Mucosa of stomach (tissue), 1 donor: ENCODE data around the gene ACOT7.

ENCODE experiments used
- H3K27me3 ChIP-seq: one replicate; pipeline ENCODE4 v1.7.0; 2013; ENCODE audit warnings: mild to moderate bottlenecking, low read length; ENCODE audit not compliant: control insufficient read depth, insufficient read depth
- H3K36me3 ChIP-seq: one replicate; pipeline ENCODE4 v1.7.0; 2013; ENCODE audit warnings: low read length; ENCODE audit not compliant: control insufficient read depth, insufficient read depth
- H3K4me1 ChIP-seq: one replicate; pipeline ENCODE4 v1.7.0; 2013; ENCODE audit warnings: mild to moderate bottlenecking, low read length; ENCODE audit not compliant: control insufficient read depth, insufficient read depth
- H3K4me3 ChIP-seq: one replicate; pipeline ENCODE4 v1.7.0; 2013; ENCODE audit warnings: low read length
- H3K9ac ChIP-seq: one replicate; pipeline ENCODE4 v1.7.0; 2013; ENCODE audit warnings: mild to moderate bottlenecking, low read length, moderate library complexity
- H3K9me3 ChIP-seq: one replicate; pipeline ENCODE4 v1.7.0; 2013; ENCODE audit warnings: mild to moderate bottlenecking, low read length, moderate library complexity; ENCODE audit not compliant: control insufficient read depth
- donor health status: Pancreatic carcinoma.

The ACOT7 gene

DNA sequence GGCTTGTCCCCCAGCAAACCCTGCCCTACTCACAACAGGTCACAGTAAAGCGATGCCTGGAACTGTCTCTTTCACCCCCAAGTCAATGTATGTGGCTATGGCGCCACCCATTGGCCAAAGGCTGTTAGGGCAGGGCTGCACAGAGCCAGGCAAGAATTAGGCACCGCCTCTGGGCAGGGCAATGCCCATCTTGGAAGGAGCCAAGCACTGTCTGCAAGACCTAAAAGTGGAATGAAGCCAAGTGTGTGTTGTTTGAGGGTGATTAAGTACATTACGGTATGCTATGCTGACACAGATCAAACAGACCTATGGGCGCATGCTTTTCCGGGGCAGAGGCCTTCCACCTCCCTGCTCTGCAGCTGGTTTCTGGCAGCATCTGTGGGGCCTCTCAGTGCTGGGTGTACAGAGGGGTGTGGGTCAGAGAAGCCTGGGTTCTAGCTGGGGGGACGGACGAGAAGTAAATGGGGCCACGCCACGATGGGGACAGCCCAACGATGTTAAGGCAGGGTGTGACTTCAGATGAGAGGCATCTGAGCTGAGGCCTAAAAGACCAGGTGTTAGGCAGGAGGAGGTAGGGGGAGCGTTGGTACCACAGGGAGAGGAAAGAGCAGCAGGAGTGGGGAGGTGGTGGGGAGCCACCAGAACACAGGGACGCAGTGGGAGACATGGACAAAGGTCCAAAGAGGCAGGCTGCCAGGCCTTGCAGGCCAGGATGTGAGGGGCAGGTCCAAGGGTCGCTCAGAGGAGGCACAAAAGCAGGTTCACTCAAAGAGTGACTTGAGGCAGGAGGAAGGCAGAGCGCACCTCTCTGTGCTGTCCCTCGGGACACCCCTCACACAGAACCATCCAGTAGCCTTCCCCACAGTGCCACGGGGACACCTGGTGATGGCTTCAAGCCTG lies 49.8 kb downstream of the ACOT7 start:
- Histone ChIP-seq H3K27me3 (no peaks in the 10 kb centered on the region), H3K36me3 (no peaks in the 10 kb centered on the region), H3K4me1 (peaks cover 19% of the 10 kb centered on the region), H3K4me3 (no peak overlapping the region), H3K9ac (no peak overlapping the region), H3K9me3 (no peaks in the 10 kb centered on the region)

DNA sequence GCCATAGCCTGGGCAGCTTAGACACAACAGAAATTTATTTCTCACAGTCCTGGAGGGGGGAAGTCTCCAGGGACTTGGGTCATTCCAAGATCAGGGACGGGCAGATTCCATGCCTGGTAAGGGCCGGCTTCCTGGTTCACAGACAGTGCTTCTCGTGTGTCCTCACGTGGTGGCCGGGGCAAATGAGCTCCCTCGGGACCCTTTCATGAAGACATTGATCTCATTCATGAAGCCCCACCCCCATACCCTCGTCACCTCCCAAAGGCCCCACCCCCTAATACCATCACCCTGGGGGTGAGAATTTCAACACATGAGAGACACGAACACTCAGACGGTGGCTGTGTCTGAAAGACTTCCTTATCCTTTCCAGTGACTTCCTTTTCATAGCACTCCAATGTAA lies 51.5 kb downstream of the ACOT7 start:
- Histone ChIP-seq H3K4me3 (no peak overlapping the region), H3K9me3 (no peaks in the 10 kb centered on the region), H3K27me3 (no peaks in the 10 kb centered on the region), H3K36me3 (no peaks in the 10 kb centered on the region), H3K4me1 (peaks cover 8% of the 10 kb centered on the region), H3K9ac (no peak overlapping the region)

DNA sequence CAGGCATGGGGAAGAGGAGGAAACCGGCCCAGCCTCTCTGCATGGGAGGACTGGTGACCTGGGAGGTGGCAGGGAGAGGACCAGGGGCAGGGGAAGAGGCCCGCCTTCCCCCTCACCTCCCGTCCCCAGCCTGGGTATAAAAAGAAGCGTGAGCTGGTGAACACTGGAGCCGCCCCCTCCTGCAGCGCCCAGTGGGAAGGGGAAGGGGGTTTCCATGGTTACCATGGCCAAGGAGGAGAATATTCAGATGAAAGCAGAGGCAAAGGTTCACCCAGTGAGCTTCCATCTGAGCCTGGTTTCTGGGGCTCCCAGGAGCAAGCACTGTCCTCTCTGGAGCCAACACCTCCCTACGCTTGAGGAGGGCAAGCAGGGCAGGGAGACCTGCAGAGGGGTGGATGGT lies 54.9 kb downstream of the ACOT7 start:
- H3K9me3 ChIP-seq = no peaks in the 10 kb centered on the region
- no peak overlapping the region for H3K4me3 ChIP-seq
- no peaks in the 10 kb centered on the region for H3K27me3 ChIP-seq
- no peak overlapping the region for H3K9ac ChIP-seq
- no peaks in the 10 kb centered on the region for H3K36me3 ChIP-seq
- H3K4me1 ChIP-seq = peaks cover 2% of the 10 kb centered on the region

DNA sequence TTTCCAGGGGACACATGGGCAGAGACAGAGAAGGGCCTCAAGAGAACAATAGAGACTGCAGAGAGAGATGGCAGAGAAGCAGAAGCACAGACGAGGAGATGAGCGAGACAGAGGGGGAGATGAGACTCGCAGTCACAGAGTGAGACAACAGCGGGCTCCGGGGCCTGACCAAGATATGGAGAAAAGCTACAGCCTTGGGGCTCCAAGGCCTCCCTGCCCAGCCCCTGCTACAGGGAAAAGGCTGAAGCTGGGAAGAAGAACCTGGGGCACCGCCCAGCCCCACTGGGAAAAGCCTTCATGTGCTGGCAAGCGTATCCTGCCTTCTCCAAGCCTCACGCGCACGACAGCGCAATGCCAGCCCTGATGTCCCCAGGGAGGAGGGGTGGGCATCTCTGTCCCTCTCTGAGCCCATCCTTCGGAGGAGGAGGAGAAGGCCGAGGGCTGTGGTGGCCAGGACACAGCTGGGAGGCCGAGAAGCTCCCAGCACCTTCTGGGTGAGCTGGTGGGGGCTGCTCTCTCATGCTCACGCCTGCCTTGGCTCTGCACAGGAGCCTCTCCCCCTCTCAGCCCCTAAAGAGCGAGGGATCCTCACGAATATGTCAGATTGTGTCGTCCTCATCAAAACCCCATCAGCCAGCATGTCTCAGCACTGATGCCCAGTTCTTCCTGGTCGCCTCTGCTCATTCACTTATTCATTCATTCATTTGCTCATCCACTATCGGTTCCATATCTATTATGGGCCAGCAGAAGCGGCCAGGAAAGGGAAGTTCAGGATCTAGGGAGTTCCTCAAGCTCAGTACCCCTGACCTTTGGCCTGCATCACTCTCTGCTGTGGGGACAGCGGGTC lies 56.6 kb downstream of the ACOT7 start:
- no peak overlapping the region for H3K4me3 ChIP-seq
- no peaks in the 10 kb centered on the region for H3K9me3 ChIP-seq
- no peaks in the 10 kb centered on the region for H3K27me3 ChIP-seq
- H3K36me3 ChIP-seq = no peaks in the 10 kb centered on the region
- no peak overlapping the region for H3K9ac ChIP-seq
- H3K4me1 ChIP-seq = no peaks in the 10 kb centered on the region

DNA sequence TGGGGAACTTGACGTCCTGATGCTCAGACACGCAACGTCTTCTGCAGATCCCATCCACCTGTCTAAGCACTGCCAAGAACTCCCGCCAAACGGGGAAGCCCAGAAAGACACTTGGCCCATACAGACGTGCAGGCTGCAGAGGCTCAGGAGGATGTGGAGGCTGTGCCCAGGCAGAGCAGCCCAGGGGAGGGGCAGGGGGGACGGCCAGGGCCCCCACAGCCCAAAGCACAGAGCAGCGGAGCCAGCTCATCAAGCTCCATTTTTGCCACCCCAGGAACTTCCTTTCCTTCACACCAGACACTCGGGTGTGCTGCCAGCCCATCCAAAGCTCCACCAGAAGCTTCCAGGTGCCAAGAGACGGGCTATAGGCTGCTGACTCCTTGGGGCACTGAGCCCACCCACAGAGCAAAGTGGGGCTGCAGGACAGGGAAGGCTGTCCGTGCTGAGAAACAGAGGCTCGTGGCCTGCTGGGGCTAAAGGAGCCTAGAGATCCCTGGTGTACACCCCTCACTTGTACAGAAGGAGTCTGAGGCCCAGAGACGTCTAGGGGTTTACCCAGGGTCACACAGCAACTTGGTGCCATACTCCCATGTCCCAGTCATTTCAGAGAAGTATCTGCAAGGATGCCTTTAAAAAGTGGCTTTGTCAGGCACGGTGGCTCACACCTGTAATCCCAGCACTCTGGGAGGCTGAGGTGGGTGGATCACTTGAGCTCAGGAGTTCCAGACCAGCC lies 59.1 kb downstream of the ACOT7 start:
- Histone ChIP-seq H3K36me3 (no peaks in the 10 kb centered on the region), H3K9me3 (no peaks in the 10 kb centered on the region), H3K4me3 (no peak overlapping the region)

DNA sequence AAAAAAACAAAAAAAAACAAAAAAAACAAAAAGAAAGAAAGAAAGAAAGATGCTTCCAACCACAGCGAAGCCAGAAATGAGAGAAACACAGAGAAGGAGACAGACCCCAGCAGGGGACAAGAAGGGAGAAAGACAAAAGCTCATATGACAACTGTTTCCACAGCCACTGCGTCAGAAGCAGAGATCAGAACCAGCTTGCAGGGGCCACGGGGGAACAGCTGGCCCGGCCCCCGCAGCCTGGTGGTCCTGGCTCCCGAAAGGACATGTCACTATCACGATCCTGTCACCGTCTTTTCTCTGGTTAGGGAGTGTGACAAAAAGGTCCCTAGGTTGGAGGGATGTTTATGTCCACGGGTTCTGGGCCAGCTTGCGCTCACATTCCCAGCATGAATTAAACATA lies 60.7 kb downstream of the ACOT7 start:
- Histone ChIP-seq H3K36me3 (no peaks in the 10 kb centered on the region), H3K4me3 (no peak overlapping the region), H3K9me3 (no peaks in the 10 kb centered on the region), H3K9ac (no peak overlapping the region), H3K27me3 (no peaks in the 10 kb centered on the region), H3K4me1 (peaks cover 22% of the 10 kb centered on the region)

More for the DNA sequence above, 59.1 kb downstream of the ACOT7 start:
- no peak overlapping the region for H3K9ac ChIP-seq
- H3K4me1 ChIP-seq = peaks cover 14% of the 10 kb centered on the region
- no peaks in the 10 kb centered on the region for H3K27me3 ChIP-seq

DNA sequence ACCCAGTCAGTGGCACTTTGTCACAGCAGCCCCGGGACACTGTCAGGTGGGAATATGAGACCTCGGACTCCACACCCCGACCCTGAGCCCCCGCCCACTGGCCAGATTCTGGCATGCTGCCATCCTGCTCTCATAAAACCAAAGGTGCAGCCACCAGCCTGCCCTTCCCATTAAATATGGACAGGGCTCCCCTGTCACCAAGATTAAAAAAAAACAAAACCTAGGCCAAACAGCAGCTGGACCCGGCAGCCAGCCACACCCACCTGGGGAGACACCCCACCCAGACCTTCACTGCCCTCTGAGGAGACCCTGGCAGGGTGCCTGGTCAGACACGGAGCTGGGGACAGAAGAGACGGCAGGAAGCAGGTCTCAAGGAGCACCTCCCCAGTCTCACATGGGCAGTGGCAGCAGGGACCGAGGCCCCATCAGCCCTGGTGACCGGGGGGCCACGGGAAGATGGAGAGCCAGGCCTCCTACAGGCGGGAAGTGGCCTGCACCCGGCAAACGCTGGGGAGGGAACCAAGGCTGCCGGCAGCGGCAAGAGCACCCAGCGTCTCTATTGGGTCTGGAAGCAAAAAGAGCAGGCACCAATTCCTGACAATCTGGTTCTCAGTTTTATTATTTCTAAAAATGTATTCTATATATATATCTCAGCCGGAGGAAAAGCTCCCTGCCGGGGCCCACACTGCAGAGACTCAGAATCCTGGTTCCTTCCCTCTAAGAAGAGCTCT lies 61.9 kb downstream of the ACOT7 start:
- no peak overlapping the region for H3K9ac ChIP-seq
- no peak overlapping the region for H3K4me3 ChIP-seq
- H3K4me1 ChIP-seq = peaks cover 22% of the 10 kb centered on the region
- no peaks in the 10 kb centered on the region for H3K36me3 ChIP-seq
- H3K9me3 ChIP-seq = no peaks in the 10 kb centered on the region
- H3K27me3 ChIP-seq = no peaks in the 10 kb centered on the region

DNA sequence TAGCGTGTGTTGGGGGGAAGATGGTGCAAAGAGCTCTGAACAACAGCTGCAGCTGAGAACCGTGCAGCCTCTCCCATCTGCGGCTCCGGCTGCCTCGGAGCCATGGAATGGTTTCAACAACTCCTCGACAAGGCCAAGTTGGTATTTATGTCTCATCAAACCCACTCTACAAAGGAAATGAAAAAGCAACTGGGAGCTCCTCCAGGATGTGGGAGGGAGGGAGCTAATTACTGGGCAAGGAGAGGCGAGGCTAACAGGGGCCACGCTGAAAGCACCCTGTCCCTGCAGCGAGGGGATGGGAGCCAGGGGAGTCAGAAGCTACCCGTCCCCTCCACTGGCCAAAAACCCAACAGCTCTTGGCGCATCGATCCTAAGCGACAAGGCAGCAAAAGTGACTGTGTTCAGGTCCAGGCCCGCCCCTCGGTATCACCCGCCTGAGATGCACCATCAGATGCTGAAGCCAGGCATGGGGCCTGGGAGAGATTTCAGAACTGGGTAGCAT lies 63.1 kb downstream of the ACOT7 start:
- no peak overlapping the region for H3K9ac ChIP-seq
- no peaks in the 10 kb centered on the region for H3K36me3 ChIP-seq

DNA sequence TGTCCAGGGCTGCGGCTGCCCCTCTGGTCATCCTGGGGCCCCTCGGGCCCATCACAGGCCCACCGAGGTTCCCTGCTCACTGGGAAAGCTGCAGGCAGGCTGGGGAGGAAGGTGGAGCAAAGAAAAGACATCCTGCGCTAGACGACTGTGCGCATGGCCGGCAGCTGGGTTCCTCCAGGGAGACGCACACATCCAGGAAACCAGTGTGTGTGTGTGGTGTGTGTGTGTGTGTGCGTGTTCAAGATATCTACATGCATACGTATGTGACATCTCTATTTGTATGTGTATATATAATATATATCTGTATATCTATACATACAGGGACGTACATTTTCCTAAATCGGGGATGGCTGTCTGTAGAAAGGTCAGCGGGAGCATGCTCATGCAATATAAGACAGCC lies 63.7 kb downstream of the ACOT7 start:
- Histone ChIP-seq H3K36me3 (no peaks in the 10 kb centered on the region), H3K27me3 (no peaks in the 10 kb centered on the region), H3K4me3 (no peak overlapping the region), H3K9ac (no peak overlapping the region), H3K4me1 (peaks cover 36% of the 10 kb centered on the region), H3K9me3 (no peaks in the 10 kb centered on the region)

More for the DNA sequence above, 63.1 kb downstream of the ACOT7 start:
- peaks cover 30% of the 10 kb centered on the region for H3K4me1 ChIP-seq
- H3K4me3 ChIP-seq = no peak overlapping the region
- H3K27me3 ChIP-seq = no peaks in the 10 kb centered on the region
- no peaks in the 10 kb centered on the region for H3K9me3 ChIP-seq

DNA sequence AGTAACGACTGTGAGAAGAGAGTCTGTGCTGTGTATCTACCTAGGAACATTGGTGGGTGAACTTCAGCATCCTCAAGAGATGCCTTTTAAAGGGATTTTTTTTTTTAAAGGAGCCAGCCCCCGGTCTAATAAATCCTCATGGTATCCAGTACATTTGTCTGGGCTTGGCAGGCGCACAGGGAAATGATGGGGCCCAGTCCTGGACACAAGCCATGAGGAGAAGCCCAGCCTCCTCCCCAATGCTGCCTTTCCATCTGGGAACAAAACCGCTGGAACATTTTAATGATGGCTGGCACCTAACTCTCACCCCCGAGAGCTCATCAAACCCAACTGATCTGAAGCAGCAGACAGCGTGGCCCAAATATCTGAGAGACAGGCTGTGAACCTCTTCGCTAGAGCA lies 64.2 kb downstream of the ACOT7 start:
- Histone ChIP-seq H3K36me3 (no peaks in the 10 kb centered on the region), H3K9ac (no peak overlapping the region), H3K27me3 (no peaks in the 10 kb centered on the region), H3K9me3 (no peaks in the 10 kb centered on the region), H3K4me1 (peaks cover 40% of the 10 kb centered on the region), H3K4me3 (no peak overlapping the region)

DNA sequence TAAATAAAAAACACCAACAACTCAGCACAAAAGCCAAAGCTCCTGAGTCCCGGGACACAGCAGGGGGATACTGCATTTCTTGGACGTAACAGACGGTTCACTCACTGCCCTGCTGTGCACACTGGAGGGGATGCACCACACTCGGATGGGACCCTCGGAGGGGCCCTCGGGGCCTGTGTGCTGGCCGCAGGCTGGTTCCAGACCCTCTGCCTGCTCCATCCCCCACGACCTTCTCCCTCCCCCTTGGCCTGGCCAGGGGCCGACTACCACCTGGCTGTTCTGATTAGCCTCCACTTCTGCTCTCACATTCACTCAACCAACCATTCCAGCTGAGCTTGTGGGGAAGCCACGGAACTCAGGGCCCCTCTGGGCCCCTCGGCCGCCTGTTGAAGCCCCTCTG lies 64.9 kb downstream of the ACOT7 start:
- Histone ChIP-seq H3K27me3 (no peaks in the 10 kb centered on the region), H3K9ac (no peak overlapping the region), H3K4me1 (peaks cover 40% of the 10 kb centered on the region), H3K4me3 (no peak overlapping the region), H3K36me3 (no peaks in the 10 kb centered on the region), H3K9me3 (no peaks in the 10 kb centered on the region)
